Posterior cingulate gyrus (tissue), 11 donors: Measurements from ENCODE around the gene ZNF548.
"Not testable (repeated sequence)": the region's sequence is repeated elsewhere in the genome, so short reads cannot be mapped to it uniquely, and the experiment has no call there.

Experiments used
- DNase-seq, 10 donors: peaks; one replicate each; pipeline versions ENCODE4 v3.0.0 to v3.0.0-alpha.2; 2020 to 2021; ENCODE audit warnings: mixed read lengths in 3 of 10
- intact Hi-C: fragments of 100-400 bp; cut with DNase I; formaldehyde crosslinking; loops from one replicate; pipeline ENCODE4 v1.15.1; 2023

ZNF548 gene

DNA sequence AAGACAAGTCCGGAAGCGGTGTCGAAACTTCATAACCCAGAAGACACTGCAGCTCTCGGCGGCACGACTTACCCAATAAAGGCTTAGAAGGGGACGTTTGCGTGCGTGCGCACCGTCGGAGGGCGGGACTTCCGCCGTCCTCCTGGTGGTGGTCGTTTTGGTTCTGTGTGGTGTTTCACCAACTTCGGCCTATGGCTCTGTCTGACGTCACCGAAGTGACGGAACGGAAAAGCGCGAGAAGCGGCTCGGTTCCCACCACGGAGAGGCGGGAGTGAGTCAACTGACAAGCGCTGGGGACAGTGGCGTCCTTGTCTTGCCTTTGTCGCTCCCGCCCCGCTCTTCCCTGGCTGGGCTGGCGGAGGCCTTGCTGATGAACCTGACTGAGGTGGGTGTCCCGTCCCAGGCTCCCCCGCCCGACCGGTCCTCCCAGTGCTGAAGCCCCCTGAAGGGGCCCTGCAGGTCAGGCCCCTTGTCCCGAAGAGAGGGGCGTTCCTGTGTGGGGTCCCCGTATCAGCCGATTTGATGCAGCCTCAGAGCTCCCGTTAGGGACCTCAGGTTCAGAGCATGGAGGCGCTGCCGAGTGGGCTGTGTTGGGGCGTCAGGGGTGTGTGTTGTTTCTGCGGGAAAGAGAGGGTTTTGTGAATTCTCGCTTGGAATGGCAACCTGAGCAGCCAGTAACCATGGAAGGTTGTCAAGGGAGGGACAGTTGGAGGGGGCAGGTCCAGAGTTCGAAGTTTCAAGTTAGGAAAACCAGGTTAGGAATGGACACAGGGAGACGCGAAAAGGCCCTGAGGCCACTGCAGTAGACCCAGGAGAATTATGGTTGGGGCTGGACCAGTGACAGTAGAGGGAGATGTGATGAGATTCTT, at the start of gene ZNF548:
Gene ZNF548 (plus strand): TSS at position 125 of the 869 bp plus-strand sequence. CDS start 246 bp downstream, at position 371.
- intact Hi-C loops: loop anchor here (2.0 kb wide), 1 partner anchor 21 kb away; the partner anchor contains the start of gene ZNF17
- DNase-seq: peak; percentile 94 to 100 (median 98)

DNA sequence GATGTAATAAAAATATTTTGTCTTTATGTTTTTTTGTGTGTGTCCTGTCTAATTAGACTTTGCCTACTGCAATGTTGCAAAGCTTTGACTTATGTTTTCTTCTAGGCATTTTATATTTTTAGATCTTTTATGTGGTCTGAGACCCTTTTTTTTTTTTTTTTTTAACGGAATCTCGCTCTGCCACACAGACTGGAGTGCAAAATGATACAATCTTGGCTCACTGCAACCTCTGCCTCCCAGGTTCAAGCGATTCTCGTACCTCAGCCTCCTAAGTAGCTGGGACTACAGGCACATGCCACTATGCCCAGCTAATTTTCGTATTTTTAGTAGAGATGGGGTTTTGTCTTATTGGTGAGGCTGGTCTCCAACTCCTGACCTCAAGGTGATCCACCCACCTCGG, 47.1 kb upstream of the ZNF548 start:
- intact Hi-C loops: no loop called here
- no peak for DNase-seq

DNA sequence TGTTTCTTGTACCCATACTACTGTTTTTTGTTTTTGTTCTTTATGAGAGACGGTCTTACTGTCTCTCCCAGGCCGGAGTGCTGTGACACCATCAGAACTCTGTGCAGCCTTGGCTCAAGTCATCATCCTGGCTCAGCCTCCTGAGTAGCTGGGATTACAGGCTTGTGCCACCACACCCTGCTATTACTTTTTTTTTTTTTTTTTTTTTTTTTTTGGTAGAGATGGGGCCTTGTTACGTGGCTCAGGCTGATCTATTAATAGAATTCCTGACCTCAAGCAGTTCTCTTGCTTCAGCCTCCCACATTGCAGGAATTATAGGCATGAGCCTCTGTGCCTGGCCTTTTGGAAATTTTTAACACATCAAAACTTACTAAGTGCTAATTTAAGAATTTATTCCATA, 41.5 kb upstream of the ZNF548 start:
- intact Hi-C loops: no loop called here

DNA sequence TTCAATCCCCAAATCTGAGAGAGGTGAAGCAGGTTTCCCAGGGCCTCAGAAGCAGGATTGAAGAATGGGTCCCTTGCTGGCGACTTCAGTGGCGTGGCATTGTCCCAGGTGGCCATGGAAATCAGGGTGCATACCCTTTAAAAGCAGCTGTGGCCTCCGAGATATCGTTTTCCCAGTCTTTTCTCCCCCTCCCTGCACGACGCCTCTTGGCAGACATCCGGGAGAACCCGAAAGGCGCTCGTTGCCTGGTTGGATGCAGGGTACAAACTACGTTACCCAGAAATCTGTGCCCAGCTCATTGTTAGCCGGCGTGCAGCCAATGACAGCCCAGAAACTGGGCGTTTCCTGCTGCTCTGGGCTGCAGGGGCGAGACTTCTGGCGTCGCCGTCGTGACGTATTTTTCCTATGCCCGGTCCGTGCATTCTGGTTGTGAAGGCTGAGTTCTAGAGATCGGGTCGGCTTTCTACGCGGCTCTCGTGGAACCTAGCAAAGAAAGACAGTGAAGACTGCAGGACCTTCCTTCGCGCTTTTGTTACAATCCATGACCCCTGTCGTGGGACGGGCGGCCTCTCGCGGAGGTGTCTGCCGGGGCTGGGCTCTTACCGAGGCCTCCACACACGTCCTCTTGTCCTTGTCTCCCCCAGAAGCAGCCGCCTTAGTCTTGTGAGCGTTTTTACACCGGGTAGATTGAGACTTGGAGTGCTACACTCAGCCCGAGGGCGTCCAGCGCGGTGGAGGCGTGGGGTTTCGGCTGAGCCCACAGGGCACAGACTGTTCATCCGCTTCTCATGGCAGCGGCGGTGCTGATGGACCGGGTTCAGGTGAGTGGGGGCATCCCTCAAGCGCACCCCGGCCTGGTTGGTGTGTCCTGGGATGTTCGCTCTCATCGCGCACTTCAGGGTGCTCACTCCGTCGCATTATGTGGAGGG, 38.5 kb upstream of the ZNF548 start, which contains the start of gene ZNF304:
Gene ZNF304 (plus strand): TSS at position 395 of the 929 bp plus-strand sequence. CDS start 394 bp downstream, at position 789.
- peak; percentile 92 to 100 (median 96) for DNase-seq
- intact Hi-C loops: loop anchor here (5.0 kb wide), 1 partner anchor 69 kb away; the partner anchor contains the start of gene ZNF460

More for the DNA sequence above, 41.5 kb upstream of the ZNF548 start:
- no peak for DNase-seq

DNA sequence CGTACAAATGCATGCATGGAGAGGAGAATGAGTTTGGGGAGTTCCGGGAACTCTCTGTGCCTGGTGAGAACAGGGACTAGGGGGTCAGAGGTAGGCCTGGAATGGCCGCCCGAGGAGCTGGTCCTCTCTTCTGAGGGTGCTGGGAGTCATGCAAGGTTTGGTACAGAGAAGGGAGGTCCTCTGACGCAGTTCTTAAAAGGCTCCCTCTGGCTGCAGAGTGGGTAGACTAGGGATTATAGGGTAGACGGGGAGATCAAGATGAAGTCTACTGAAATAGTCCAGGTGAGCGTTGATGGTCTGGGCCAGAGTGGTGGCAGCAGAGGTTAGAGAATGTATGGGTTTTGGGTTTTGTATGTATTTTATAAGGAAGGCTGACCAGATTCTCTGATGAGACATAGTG, 37.8 kb upstream of the ZNF548 start:
- no peak for DNase-seq
- intact Hi-C loops: loop anchor here (5.0 kb wide), 1 partner anchor 70 kb away; the partner anchor contains the start of gene ZNF460

DNA sequence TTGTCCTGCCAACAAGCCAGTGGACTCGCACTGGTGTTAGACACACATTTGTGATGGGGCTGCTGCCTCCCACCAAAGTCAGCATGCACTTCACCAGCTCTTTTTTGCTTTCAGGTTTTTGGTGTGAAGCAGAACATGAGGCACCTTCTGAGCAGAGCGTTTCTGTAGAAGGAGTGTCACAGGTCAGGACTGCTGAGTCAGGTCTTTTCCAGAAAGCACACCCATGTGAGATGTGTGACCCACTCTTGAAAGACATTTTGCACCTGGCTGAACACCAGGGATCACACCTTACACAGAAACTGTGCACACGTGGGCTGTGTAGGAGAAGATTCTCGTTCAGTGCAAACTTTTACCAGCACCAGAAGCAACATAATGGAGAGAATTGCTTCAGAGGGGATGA, 33.7 kb upstream of the ZNF548 start:
- intact Hi-C loops: no loop called here
- no peak for DNase-seq

DNA sequence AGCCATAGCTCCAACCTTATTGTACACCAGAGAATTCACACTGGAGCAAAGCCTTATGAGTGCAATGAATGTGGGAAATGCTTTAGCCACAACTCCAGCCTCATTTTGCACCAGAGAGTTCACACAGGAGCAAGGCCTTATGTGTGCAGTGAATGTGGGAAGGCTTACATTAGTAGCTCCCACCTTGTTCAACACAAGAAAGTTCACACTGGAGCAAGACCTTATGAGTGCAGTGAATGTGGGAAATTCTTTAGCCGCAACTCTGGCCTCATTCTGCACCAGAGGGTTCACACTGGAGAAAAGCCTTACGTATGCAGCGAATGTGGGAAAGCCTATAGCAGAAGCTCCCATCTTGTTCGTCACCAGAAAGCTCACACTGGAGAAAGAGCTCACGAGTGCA, 32.2 kb upstream of the ZNF548 start:
- intact Hi-C loops: no loop called here
- DNase-seq: no peak

DNA sequence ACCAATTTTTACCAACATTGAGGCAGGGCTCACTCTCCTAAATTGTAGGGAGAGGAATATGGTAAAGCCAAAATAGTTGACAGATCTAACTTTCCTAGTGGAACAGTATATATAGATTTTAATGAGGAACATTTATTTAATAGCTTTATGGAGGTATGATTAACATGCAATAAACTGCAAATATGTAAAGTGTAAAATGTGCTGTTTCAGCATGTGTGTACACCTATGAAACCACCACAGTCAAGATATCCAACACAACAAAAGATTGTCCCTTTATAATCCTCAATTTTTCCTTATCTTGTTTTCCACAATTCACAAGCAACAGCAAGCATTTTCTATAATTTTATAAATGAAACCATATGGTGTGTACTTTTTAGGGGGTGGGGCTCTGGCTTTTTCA, 30.4 kb upstream of the ZNF548 start:
- intact Hi-C loops: no loop called here
- no peak for DNase-seq

DNA sequence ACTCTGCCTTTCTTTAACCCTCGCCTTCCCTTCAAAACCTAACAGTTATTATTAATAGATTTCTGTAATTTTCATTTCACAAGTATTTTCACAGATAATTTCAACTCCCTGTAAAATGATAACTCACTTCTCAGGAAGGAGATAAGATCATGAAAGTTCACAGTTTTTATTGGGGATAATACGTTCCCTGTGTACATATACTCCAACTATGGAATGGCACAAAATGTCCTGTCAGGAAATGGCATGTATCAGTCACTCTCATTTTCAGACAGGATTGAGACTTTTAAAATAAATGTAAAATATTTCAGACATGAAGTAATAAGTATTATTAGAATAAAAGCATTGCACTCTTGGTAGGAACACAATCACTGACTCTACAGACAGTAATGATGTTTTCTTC, 27.2 kb upstream of the ZNF548 start:
- intact Hi-C loops: no loop called here

DNA sequence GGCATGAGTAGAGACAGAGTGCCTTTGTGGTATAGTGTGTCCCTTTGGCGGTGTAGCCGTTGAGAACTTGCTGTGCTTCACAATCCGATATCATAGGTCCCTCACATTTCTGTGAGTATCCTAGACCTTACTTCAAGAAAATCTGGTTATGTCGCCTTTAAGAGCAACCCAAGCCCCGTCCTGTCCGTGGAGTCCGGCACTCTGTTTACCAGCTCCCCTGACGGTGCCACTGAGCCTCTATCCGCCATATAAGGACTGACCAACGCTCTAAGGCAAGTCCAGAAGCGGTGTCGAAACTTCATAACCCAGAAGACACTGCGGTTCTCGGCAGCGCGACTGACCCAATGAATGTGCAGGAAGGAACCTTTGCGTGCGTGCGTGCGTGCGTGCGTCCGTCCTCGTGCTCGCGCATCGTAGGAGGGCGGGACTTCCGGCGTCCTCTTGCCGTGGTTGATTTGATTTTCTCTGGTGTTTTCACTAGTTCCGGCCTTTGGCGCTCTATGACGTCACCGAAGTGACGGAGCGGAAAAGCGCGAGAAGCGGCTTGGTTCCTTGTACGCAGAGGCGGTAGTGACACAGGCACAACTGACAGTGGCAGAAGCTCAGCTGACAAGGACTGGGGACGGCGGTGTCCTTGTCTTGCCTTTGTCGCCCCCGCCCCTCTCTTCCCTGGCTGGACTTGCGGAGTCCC, 26.5 kb upstream of the ZNF548 start, which contains the start of the genes TRAPPC2B and ZNF547:
Gene TRAPPC2B (plus strand): TSS at position 555 of the 691 bp plus-strand sequence. CDS start 1,283 bp downstream, outside the sequence.
Gene ZNF547 (plus strand): TSS at position 555 of the 691 bp plus-strand sequence. CDS start 5,005 bp downstream, outside the sequence.
- intact Hi-C loops: no loop called here

More for the DNA sequence above, 27.2 kb upstream of the ZNF548 start:
- no peak for DNase-seq

DNA sequence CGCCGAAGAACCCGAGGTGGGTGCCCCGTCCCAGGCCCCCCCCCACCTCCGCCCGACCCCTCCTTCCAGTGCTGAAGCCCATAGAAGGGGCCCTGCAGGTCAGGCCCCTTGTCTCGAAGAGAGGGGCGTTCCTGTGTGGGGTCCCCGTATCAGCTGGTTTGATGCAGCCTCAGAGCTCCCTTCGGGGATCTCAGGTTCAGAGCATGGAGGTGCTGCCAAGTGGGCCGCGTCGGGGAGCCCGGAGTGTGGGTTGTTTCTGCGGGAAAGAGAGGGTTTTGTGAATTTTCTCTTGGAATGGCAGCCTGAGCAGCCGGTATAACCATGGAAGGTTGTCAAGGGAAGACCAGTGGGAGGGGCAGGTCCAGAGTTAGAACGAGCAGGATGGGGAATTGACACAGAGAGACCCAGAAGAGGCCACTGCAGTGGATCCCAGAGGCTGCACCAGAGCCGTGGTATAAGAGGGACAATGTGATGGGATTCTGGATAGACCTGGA, 25.9 kb upstream of the ZNF548 start:
- peak in 1 of 10 donors; percentile 3 for DNase-seq
- intact Hi-C loops: no loop called here

More for the DNA sequence above, 26.5 kb upstream of the ZNF548 start, which contains the start of the genes TRAPPC2B and ZNF547:
- DNase-seq: peak; percentile 95 to 100 (median 99)

DNA sequence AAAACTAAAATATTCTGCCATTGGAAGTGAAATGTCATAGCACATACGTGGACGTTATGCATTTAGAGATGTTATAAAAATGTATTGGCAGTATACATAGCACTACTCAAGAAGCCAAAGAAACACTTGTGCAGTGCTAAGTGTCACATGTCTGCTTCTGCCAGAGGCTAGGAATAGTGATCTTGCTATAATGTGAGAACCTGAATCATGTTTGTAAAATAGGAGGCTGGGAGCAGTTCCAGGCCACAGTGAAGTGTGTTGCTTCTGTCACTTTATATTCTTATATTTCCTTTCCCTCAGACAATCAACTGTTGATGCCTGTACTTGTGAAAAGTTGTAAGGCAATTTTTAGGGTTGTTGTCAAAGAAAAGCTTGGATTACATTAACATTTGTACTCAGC, 22.9 kb upstream of the ZNF548 start:
- intact Hi-C loops: no loop called here
- no peak for DNase-seq

DNA sequence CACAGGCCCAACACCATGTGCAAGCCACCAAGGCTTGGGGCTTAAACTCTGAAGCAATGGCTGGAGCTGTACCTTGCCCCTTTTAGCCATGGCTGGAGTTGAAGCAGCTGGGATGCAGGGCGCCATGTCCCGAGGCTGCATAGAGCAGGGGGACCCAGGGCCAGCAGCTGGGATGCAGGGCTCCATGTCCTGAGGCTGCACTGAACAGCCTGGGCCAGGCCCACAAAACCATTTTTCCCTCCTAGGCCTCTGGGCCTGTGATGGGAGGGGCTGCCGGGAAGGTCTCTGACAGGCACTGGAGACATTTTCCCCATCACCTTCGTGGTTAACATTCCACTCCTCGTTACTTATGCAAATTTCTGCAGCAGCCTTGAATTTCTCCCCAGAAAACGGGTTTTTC, 15.5 kb upstream of the ZNF548 start:
- intact Hi-C loops: no loop called here
- no peak for DNase-seq

DNA sequence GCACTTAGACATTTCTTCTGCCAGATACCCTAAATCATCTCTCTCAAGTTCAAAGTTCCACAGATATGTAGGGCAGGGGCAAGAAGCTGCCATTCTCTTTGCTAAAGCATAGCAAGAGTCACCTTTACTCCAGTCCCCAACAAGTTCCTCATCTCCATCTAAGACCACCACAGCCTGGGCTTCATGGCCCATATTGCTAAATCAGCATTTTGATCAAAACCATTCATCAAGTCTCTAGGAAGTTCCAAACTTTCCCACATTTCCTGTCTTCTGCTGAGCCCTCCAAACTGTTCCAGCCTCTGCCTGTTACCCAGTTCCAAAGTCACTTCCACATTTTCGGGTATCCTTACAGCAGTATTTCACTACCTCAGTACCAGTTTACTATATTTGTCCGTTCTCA, 15.0 kb upstream of the ZNF548 start:
- DNase-seq, intact Hi-C loops: not testable (repeated sequence)

DNA sequence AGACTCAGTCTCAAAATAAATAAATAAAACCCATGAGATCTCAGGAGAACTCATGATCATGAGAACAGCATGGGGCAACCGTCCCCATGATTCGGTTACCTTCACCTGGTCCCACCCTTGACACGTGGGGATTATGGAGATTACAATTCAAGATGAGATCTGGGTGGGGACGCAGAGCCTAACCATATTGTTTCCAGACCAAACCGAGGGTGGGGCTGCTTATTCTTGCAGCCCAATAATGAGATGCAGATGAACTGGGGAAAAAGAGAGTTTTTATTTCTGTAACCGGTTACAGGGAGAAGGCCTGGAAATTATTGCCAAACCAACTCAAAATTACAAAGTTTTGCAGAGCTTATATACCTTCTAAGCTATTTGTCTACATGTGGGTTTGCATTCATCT, 13.5 kb upstream of the ZNF548 start:
- no peak for DNase-seq
- intact Hi-C loops: no loop called here

DNA sequence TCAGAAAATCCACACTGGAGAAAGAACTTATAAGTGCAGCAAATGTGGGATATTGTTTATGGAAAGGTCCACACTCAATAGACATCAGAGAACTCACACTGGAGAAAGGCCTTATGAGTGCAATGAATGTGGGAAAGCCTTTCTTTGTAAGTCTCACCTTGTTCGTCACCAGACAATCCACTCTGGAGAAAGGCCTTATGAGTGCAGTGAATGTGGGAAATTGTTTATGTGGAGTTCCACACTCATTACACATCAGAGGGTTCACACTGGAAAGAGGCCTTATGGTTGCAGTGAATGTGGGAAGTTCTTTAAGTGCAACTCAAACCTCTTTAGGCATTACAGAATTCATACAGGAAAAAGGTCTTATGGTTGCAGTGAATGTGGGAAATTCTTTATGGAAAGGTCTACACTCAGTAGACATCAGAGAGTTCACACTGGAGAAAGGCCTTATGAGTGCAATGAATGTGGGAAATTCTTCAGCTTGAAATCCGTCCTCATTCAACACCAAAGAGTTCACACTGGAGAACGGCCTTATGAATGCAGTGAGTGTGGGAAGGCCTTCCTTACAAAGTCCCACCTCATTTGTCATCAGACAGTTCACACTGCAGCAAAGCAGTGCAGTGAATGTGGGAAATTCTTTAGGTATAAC, 12.0 kb upstream of the ZNF548 start:
- intact Hi-C loops: no loop called here
- no peak for DNase-seq

DNA sequence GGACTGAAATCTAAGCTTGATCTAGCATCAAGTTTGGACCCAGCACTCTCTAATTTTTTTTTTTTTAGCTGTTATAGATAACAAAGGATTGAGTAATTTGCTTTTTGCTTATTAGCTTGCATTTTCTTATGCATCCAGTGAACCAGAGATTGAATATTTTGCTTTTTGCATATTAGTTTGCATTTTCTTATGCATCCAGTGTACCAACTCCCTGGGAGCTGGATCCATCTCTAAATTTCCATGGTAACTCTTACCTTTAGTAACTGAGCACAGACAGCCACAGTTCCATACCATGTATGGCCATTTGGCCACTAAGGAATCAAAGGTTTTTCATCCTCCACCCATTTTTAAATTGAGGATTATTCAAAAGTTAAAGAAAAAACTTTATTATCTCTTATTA, 8.7 kb upstream of the ZNF548 start:
- no peak for DNase-seq
- intact Hi-C loops: no loop called here

DNA sequence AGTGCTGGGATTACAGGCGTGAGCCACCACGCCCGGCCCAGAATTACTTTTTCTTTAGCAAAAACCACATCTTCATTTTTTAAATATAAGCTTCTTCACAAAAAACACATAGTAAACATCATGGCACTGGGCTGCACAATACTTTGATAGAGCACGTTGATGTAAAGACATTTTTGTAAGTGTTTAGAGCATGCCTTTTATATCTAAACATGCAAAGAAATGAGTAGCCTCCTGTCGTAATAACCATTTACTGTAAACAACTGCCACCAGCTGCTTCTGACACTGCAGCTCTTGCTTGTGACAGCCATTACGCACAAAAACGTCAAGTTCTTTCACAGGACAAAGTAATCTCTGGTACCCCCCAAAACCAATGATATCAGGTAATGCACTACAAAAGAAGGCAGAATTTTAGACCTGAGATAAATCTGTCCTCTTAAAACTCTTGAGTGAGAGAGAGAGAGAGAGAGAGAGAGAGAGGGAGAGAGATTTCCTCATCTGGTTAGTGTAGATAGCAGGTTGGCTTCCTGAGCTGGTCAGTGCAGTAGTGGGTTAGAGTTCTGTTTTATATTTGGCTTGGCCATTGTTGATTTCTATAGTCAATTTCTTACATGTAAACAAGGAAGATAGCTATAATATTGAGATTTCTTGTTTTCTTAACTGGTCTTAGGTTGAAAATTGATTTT, 6.7 kb upstream of the ZNF548 start:
- no peak for DNase-seq
- intact Hi-C loops: no loop called here
